Nephron progenitor cell (in vitro differentiated cells): ENCODE results near the gene PTGER2.

Experiments
- DNase-seq: peaks from one replicate; pipeline ENCODE4 v3.0.0; 2021
- H3K27ac Mint-ChIP-seq: 2 replicates; pipeline ENCODE4 v1.8.0; 2021; ENCODE audit warnings: mild to moderate bottlenecking, moderate library complexity, mixed read lengths
- H3K27me3 Mint-ChIP-seq: 2 replicates; pipeline ENCODE4 v1.8.0; 2021; ENCODE audit warnings: mild to moderate bottlenecking, low read depth, mixed read lengths; ENCODE audit not compliant: poor library complexity
- H3K36me3 Mint-ChIP-seq: 2 replicates; pipeline ENCODE4 v1.8.0; 2021; ENCODE audit warnings: low read depth, mixed read lengths
- H3K4me1 Mint-ChIP-seq: 2 replicates; pipeline ENCODE4 v1.8.0; 2021; ENCODE audit warnings: mixed read lengths
- H3K4me3 Mint-ChIP-seq: 2 replicates; pipeline ENCODE4 v1.8.0; 2021; ENCODE audit warnings: mild to moderate bottlenecking, moderate library complexity, mixed read lengths
- H3K9me3 Mint-ChIP-seq: 2 replicates; pipeline ENCODE4 v1.8.0; 2021; ENCODE audit warnings: mild to moderate bottlenecking, moderate library complexity, mixed read lengths
- CTCF ChIP-seq: fragments of 200-600 bp; sonication (generic); IDR thresholded peaks from 2 replicates; pipeline ENCODE4 v1.5.0; 2021; ENCODE audit warnings: antibody characterized with exemption

Gene PTGER2

DNA sequence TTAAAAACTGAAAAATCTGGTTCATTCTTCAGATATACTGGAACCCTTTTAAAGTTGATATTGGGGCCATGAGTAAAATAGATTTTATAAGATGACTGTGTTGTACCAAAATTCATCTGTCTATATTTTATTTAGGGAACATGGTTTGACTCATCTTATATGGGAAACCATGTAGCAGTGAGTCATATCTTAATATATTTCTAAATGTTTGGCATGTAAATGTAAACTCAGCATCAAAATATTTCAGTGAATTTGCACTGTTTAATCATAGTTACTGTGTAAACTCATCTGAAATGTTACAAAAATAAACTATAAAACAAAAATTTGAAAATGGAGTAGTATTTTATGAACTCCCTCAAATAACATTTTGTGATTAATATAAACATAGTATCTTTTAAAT is 14.2 kb downstream of the PTGER2 start:
- no peaks in the 10 kb centered on the region for H3K27me3 Mint-ChIP-seq
- peaks cover 15% of the 10 kb centered on the region for H3K4me1 Mint-ChIP-seq
- DNase-seq, result no peak
- no peak overlapping the region for H3K4me3 Mint-ChIP-seq
- H3K9me3 Mint-ChIP-seq, result peaks cover 20% of the 10 kb centered on the region
- H3K36me3 Mint-ChIP-seq, result peaks cover 17% of the 10 kb centered on the region
- no peak for TF ChIP-seq CTCF
- no peak overlapping the region for H3K27ac Mint-ChIP-seq

GRCh38 chr14:52329678-52330369 is 15.7 kb downstream of the PTGER2 start:
- DNase-seq, result no peak
- H3K4me1 Mint-ChIP-seq, result peaks cover 28% of the 10 kb centered on the region
- no peaks in the 10 kb centered on the region for H3K27me3 Mint-ChIP-seq
- H3K9me3 Mint-ChIP-seq, result peaks cover 7% of the 10 kb centered on the region
- no peak overlapping the region for H3K4me3 Mint-ChIP-seq
- no peak overlapping the region for H3K27ac Mint-ChIP-seq
- no peak for TF ChIP-seq CTCF
- peaks cover 4% of the 10 kb centered on the region for H3K36me3 Mint-ChIP-seq

DNA sequence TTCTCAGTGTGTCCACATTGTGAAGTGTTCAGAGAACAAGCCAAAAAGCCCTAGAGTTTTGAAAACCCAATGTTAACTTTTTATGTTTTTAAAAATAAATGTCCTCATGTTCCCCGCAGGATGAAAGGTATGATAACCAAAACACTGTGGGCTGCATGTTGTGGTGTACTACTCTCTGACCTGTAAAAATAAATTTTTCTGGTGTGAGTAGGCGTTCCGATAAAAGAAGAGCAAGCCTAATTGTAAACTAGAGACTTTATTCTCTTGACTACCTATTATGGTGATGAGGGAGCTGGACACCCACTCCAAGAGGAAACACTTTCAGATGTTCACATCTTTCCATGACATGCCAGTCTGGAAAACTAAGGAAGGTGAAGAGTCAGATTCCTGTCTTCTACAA is 18.2 kb downstream of the PTGER2 start:
- no peak overlapping the region for H3K4me3 Mint-ChIP-seq
- TF ChIP-seq CTCF, result no peak
- no peaks in the 10 kb centered on the region for H3K27me3 Mint-ChIP-seq
- DNase-seq, result no peak
- H3K27ac Mint-ChIP-seq, result no peak overlapping the region
- H3K36me3 Mint-ChIP-seq, result peaks cover 4% of the 10 kb centered on the region
- peaks cover 24% of the 10 kb centered on the region for H3K4me1 Mint-ChIP-seq
- H3K9me3 Mint-ChIP-seq, result peaks cover 10% of the 10 kb centered on the region

DNA sequence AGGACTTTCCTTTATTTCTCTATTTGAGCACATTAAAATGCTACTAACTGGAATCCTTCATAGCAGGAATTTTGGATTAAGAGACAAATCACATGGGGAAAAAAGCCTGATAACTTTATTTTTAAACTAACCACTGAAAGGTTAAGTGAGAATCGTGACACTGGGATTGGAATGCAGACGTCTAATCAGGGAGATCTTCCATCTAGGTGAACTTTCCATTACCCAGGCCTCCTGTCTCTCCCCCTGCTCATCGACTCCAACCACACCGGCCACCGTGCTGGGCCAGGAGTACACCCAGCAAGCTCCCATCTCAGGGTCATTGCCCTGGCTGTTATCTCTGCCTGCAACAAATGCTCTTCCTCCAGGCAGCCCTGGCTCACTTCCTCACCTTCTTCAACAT is 19.0 kb downstream of the PTGER2 start:
- Mint-ChIP-seq H3K27ac (no peak overlapping the region), H3K27me3 (no peaks in the 10 kb centered on the region), H3K9me3 (peaks cover 10% of the 10 kb centered on the region), H3K4me1 (peaks cover 16% of the 10 kb centered on the region), H3K36me3 (peaks cover 4% of the 10 kb centered on the region), H3K4me3 (no peak overlapping the region)
- no peak for TF ChIP-seq CTCF
- no peak for DNase-seq

- peaks cover 10% of the 10 kb centered on the region for H3K9me3 Mint-ChIP-seq
- no peak for TF ChIP-seq CTCF
- no peaks in the 10 kb centered on the region for H3K27me3 Mint-ChIP-seq
- H3K27ac Mint-ChIP-seq, result no peak overlapping the region
- peaks cover 4% of the 10 kb centered on the region for H3K36me3 Mint-ChIP-seq
- peaks cover 16% of the 10 kb centered on the region for H3K4me1 Mint-ChIP-seq
- DNase-seq, result no peak
- H3K4me3 Mint-ChIP-seq, result no peak overlapping the region
These were observed 19.9 kb downstream of the PTGER2 start for GRCh38 chr14:52333823-52334657.
